CD4-positive, alpha-beta T cell treated with Interleukin-15 for 1 hour (primary cell): ENCODE results near the gene C20orf204.

Source experiments
- DNase-seq: peaks from one replicate; pipeline ENCODE4 v3.0.0-alpha.2; 2020

Gene C20orf204

GRCh38 chr20:64027981-64028685, 7.8 kb upstream of the C20orf204 start:
- no peak for DNase-seq

- DNase-seq = no peak
Observed at GRCh38 chr20:64029293-64030117, 6.5 kb upstream of the C20orf204 start.

- no peak for DNase-seq
Observed at GRCh38 chr20:64030371-64031134, 5.4 kb upstream of the C20orf204 start.

- no peak for DNase-seq
Observed at GRCh38 chr20:64031822-64032314, 4.1 kb upstream of the C20orf204 start.

- DNase-seq = no peak
Observed at GRCh38 chr20:64032706-64033624, 3.0 kb upstream of the C20orf204 start.

GRCh38 chr20:64033981-64034493, 1.9 kb upstream of the C20orf204 start:
- DNase-seq = no peak

- DNase-seq = peak; percentile 24
Observed at GRCh38 chr20:64035066-64035932, 683 bp upstream of the C20orf204 start.

GRCh38 chr20:64036346-64037198, 590 bp downstream of the C20orf204 start:
- DNase-seq = no peak

GRCh38 chr20:64037199-64037497, 1.2 kb downstream of the C20orf204 start:
- no peak for DNase-seq

- DNase-seq = no peak
Observed at GRCh38 chr20:64037498-64038213, 1.7 kb downstream of the C20orf204 start.

GRCh38 chr20:64038224-64038564, 2.2 kb downstream of the C20orf204 start:
- DNase-seq = no peak

- peak; percentile 69 for DNase-seq
Observed at GRCh38 chr20:64038565-64039292, 2.7 kb downstream of the C20orf204 start.

GRCh38 chr20:64039293-64040160, 3.5 kb downstream of the C20orf204 start:
- DNase-seq = no peak

GRCh38 chr20:64040231-64041039, 4.5 kb downstream of the C20orf204 start:
- no peak for DNase-seq

GRCh38 chr20:64041040-64041780, 5.2 kb downstream of the C20orf204 start:
- no peak for DNase-seq

GRCh38 chr20:64041781-64042053, 5.7 kb downstream of the C20orf204 start:
- DNase-seq = no peak
